ENCODE data around the gene EFCAB14.

EFCAB14 gene

GRCh38 chr1:46630719-46631118 is 88.2 kb downstream of the EFCAB14 start:
- no peak overlapping the region for H3K4me3 ChIP-seq (ENCODE audit: low read depth, low read length)
- TF ChIP-seq, protein P1, sequence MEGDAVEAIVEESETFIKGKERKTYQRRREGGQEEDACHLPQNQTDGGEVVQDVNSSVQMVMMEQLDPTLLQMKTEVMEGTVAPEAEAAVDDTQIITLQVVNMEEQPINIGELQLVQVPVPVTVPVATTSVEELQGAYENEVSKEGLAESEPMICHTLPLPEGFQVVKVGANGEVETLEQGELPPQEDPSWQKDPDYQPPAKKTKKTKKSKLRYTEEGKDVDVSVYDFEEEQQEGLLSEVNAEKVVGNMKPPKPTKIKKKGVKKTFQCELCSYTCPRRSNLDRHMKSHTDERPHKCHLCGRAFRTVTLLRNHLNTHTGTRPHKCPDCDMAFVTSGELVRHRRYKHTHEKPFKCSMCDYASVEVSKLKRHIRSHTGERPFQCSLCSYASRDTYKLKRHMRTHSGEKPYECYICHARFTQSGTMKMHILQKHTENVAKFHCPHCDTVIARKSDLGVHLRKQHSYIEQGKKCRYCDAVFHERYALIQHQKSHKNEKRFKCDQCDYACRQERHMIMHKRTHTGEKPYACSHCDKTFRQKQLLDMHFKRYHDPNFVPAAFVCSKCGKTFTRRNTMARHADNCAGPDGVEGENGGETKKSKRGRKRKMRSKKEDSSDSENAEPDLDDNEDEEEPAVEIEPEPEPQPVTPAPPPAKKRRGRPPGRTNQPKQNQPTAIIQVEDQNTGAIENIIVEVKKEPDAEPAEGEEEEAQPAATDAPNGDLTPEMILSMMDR (IDR thresholded peaks at IDR 0.05; ENCODE audit: borderline replicate concordance, insufficient read depth, low read depth, low read length) = no peak

Data from GM12875 (cell line).